Kidney epithelial cell (primary cell): Measurements from ENCODE around the gene PPP5C. TPM values are rescaled to one million over a fixed set of nuclear protein-coding genes. Genes with fewer than 3 reads are reported as not detected.

ENCODE experiments used
- DNase-seq: peaks from one replicate; pipeline ENCODE4 v3.0.0-alpha.2; 2010; ENCODE audit warnings: low read depth
- H3K27me3 ChIP-seq: 2 replicates; pipeline ENCODE4 v1.6.0; 2011; ENCODE audit warnings: low read length; ENCODE audit not compliant: control insufficient read depth, insufficient read depth
- H3K36me3 ChIP-seq: 2 replicates; pipeline ENCODE4 v1.5.1; 2011; ENCODE audit warnings: low read length; ENCODE audit not compliant: control insufficient read depth, insufficient read depth
- H3K4me3 ChIP-seq: 2 replicates; pipeline ENCODE4 v1.5.1; 2011; ENCODE audit warnings: low read depth, mild to moderate bottlenecking, control low read depth, low read length
- CTCF ChIP-seq: IDR thresholded peaks from 2 replicates; pipeline ENCODE4 v1.5.1; 2011; ENCODE audit warnings: mild to moderate bottlenecking, moderate library complexity, low read length, control low read depth, inconsistent platforms; ENCODE audit not compliant: insufficient read depth, poor library complexity, severe bottlenecking
- total RNA-seq: library from RNA; depleted of rRNA; stranded (reverse); fragments of >200 nt; gene quantifications from 2 replicates; pipeline ENCODE4 v1.2.3, GENCODE V29; 2015

The PPP5C gene
- total RNA-seq, 1 donor from 2014 or later = 68.2 TPM

DNA sequence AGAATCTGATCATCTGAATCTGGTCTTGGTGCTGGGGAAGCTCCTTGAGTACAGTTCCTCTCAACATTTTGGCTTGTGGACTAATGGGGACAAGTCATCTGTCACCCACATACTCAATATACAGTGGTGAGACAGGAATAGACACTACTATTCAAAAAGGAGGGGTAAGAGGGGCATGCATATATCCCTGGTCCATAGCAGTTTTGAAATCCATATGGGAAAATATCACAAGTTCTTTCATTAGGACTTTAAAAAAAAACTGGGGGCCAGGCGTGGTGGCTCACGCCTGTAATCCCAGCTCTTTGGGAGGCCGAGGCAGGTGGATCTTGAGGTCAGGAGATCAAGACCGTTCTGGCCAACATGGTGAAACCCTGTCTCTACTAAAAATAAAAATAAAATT, 20.3 kb upstream of the PPP5C start:
- H3K27me3 ChIP-seq = no peaks in the 10 kb centered on the region
- no peak for TF ChIP-seq CTCF
- no peak overlapping the region for H3K4me3 ChIP-seq
- H3K36me3 ChIP-seq = no peaks in the 10 kb centered on the region
- DNase-seq = no peak

GRCh38 chr19:46328079-46328478, 18.8 kb upstream of the PPP5C start:
- DNase-seq = no peak
- Histone ChIP-seq H3K27me3 (no peaks in the 10 kb centered on the region), H3K36me3 (no peaks in the 10 kb centered on the region), H3K4me3 (no peak overlapping the region)
- no peak for TF ChIP-seq CTCF

DNA sequence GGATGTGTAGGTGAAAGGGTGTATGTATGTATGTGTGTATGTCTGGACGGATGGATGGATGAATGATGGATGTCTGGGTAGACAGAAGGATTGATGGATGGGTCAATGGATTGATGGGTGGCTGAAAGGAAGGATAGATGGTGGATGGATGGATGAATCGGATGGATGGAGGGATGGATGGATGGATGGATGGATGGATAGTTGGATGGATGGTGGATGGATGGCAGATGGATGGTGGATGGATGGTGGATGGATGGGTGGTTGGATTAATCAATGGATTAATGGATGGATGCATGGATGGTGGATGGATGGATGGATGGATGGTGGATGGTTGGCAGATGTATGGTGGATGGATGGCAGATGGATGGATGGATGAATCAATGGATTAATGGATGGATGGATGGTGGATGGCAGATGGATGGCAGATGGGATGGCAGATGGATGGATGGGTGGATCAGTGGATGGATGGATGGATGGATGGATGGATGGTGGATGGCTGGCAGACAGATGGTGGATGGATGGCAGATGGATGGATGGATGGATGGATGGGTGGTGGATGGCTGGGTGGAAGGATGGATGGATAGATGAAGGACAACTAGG, 16.5 kb upstream of the PPP5C start:
- TF ChIP-seq CTCF = no peak
- H3K4me3 ChIP-seq = no peak overlapping the region

GRCh38 chr19:46337487-46337886, 9.4 kb upstream of the PPP5C start:
- H3K36me3 ChIP-seq = no peaks in the 10 kb centered on the region
- DNase-seq = no peak
- no peak for TF ChIP-seq CTCF
- H3K27me3 ChIP-seq = peaks cover 2% of the 10 kb centered on the region
- no peak overlapping the region for H3K4me3 ChIP-seq

More for the DNA sequence above, 16.5 kb upstream of the PPP5C start:
- H3K27me3 ChIP-seq = no peaks in the 10 kb centered on the region
- DNase-seq = no peak
- no peaks in the 10 kb centered on the region for H3K36me3 ChIP-seq

DNA sequence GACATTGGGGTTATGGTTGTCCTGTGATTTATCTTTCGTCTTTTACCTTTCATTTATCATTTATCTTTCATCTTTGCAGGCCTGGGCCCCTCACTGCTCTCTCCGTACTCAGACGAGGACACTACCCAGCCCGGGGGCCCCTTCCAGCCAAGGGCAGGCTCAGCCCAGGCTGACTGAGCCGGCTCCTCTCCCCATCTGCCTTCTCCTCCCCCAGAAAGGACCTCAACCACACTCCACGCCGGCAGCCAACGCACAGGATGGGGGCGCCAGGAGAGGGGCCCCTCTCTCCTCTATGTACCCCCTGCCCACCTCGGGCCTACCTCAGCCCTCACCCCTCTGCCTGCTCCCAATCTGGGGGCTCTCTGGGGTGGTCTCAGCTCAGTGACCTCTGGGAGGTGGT, 7.4 kb upstream of the PPP5C start:
- no peak for TF ChIP-seq CTCF
- Histone ChIP-seq H3K27me3 (peaks cover 2% of the 10 kb centered on the region), H3K4me3 (no peak overlapping the region), H3K36me3 (no peaks in the 10 kb centered on the region)
- DNase-seq = no peak

DNA sequence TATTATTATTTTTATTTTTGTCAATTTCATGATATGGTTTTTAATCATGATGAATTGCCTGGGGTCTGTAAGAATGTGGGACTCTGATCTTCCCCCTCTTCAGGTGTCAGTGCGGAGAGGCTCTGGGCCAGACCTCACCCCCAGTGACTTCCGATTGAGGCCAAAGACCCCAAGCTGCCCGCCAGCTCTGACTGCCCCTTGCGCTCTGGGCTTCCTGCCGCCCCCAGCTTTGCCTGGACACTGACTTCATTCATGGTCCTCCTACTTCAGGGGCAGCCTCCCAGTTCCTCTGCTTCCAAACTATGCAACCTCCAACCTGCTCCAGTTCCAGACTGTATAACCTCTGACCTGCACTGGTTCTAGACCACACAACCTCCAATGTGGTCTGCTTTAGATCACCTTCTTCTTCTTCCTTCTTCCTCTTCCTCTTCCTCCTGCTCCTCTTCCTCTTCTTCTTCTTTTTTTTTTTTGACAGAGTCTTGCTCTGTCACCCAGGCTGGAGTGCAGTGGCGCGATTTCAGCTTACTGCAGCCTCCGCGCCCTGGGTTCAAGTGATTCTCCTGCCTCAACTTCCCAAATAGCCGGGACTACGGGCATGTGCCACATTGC, 6.7 kb upstream of the PPP5C start:
- Histone ChIP-seq H3K36me3 (no peaks in the 10 kb centered on the region), H3K4me3 (no peak overlapping the region), H3K27me3 (peaks cover 2% of the 10 kb centered on the region)
- no peak for TF ChIP-seq CTCF
- no peak for DNase-seq
